Measurements from ENCODE around the gene ACOT8.

Gene ACOT8

DNA sequence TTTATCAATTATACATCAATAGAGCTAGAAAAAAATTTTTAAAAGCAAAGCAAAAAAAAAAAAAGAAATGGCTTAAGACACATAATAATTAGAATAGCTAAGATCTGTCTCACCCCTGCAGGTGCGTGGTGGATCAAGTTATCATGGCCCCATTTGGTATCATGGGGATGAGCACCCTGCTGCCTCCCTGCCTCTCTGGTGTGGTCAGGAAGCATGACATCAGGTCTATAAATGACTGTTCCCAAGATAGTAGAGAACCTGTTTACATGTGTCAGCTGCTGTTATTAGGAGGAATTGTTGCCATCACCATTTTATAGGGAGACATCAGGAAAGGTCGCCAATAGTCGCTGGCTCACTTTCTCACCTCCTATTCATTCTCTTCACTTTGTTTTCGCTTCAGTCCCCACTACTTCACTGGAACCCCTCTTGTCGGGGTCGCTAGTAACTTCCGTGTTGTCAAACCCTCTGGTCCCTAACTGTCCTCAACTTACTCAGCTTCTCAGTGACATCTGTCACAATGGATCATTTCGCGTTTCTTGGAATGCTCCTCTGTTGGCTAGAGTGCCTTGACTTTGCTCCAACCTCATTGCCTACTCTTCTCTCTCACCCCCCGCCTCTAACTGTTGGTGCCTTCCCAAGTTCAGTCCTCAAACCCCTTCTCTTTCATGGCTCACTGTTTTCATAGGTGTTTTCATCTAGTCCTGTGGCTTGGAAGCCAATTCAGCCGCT, 60.7 kb downstream of the ACOT8 start:
- no peak overlapping the region for H2AFZ ChIP-seq (ENCODE audit: insufficient read depth, low read length, poor library complexity)
- no CpG with 5 or more reads among the region's 11 CpGs for whole genome bisulfite sequencing (ENCODE audit: extremely low coverage, insufficient coverage, insufficient read length)
- no peak overlapping the region for H3K9ac ChIP-seq (ENCODE audit: low read length)
- no peak overlapping the region for H2BK120ac ChIP-seq (ENCODE audit: insufficient read depth, low read length, poor library complexity)
- H3K27ac ChIP-seq (ENCODE audit: low read depth, low read length): no peak overlapping the region
- H3K18ac ChIP-seq (ENCODE audit: low read length): no peak overlapping the region
- peaks cover 4% of the 10 kb centered on the region for H3K79me1 ChIP-seq (ENCODE audit: low read length)
- DNase-seq: no peak
- no peak overlapping the region for H4K91ac ChIP-seq (ENCODE audit: low read depth, low read length)
- H3K4ac ChIP-seq (ENCODE audit: low read depth, low read length): no peak overlapping the region
- peaks cover 3 to 7% of the 10 kb centered on the region in 2 experiments for H3K4me1 ChIP-seq (ENCODE audit: control insufficient read depth in 1 of 2, insufficient read depth in 2 of 2, low read length in 2 of 2)
- H3K27me3 ChIP-seq (ENCODE audit: insufficient read depth, low read length): no peaks in the 10 kb centered on the region
- H2BK5ac ChIP-seq (ENCODE audit: low read depth, low read length, poor library complexity): no peak overlapping the region
- H3K79me2 ChIP-seq (ENCODE audit: control insufficient read depth, insufficient read depth, low read length, poor library complexity): peaks cover 5% of the 10 kb centered on the region
- no peak overlapping the region for H4K8ac ChIP-seq (ENCODE audit: low read depth, low read length)
- H3K14ac ChIP-seq (ENCODE audit: low read length): no peak overlapping the region
- no peak overlapping the region for H3K4me2 ChIP-seq (ENCODE audit: low read length)
- H3K4me3 ChIP-seq (ENCODE audit: low read depth, low read length): no peak overlapping the region
- H3K9me3 ChIP-seq (ENCODE audit: insufficient read depth, low read depth, low read length): peaks cover 2% of the 10 kb centered on the region
- peaks cover 18 to 32% of the 10 kb centered on the region in 2 experiments for H3K36me3 ChIP-seq (ENCODE audit: control insufficient read depth in 1 of 2, insufficient read depth in 2 of 2, low read length in 2 of 2)
- no peak overlapping the region for H2BK12ac ChIP-seq (ENCODE audit: low read length)
- no peak overlapping the region for H4K12ac ChIP-seq (ENCODE audit: low read depth, low read length)
- no peak overlapping the region for H2AK5ac ChIP-seq (ENCODE audit: low read length)
- no peak overlapping the region for H3K23ac ChIP-seq (ENCODE audit: low read length)

DNA sequence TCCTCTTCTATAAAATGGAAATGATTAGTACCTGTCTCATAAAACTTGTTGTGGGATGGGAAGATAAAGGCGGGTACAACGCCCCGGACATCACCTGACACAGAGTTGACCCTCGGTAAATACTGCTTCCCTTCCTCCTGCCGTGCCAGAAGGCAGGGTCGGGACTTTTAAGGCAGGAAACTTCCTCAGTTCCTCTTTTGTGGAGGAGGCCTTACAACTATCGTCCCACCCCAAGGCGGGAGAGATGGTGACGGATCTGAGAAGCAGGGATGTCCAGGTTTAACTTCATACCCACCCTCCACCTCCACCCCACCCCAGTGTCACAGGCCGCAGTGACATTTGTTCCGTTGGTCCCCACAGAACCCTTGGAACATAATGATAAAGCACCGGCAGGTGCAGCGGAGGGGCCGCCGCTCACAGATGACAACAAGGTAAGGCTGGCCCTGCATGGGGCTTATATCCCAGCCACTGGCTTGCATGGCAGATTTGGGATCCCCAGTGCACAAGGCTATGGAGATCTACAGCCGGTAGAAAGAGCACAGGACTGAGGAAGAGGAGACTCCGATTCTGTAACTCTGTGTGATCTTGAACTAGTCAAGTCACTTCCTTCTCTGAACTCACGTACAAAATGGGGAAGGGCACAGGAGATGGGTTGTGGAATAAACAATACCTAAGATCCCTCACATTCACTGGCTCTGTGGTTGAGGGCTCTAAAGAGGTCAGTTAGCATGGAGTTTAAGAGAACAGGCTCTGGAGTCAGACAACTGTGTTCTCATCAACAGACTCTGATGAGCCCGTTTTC, 64.7 kb downstream of the ACOT8 start:
- no peak overlapping the region for H2AK5ac ChIP-seq (ENCODE audit: low read length)
- no peak overlapping the region for H2BK120ac ChIP-seq (ENCODE audit: insufficient read depth, low read length, poor library complexity)
- no peak overlapping the region for H3K27ac ChIP-seq (ENCODE audit: low read depth, low read length)
- H2BK5ac ChIP-seq (ENCODE audit: low read depth, low read length, poor library complexity): no peak overlapping the region
- H2BK12ac ChIP-seq (ENCODE audit: low read length): no peak overlapping the region
- WGBS (ENCODE audit: extremely low coverage, insufficient coverage, insufficient read length): no CpG with 5 or more reads among the region's 19 CpGs
- peaks cover 5% of the 10 kb centered on the region for H3K79me2 ChIP-seq (ENCODE audit: control insufficient read depth, insufficient read depth, low read length, poor library complexity)
- peak overlapping the region; percentile 98 for H4K8ac ChIP-seq (ENCODE audit: low read depth, low read length)
- H3K27me3 ChIP-seq (ENCODE audit: insufficient read depth, low read length): no peaks in the 10 kb centered on the region
- no peaks in the 10 kb centered on the region for H3K9me3 ChIP-seq (ENCODE audit: insufficient read depth, low read depth, low read length)
- H3K4me2 ChIP-seq (ENCODE audit: low read length): peak overlapping the region; percentile 98
- H3K36me3 ChIP-seq (ENCODE audit: control insufficient read depth in 1 of 2, insufficient read depth in 2 of 2, low read length in 2 of 2): peaks cover 13 to 23% of the 10 kb centered on the region in 2 experiments
- H2AFZ ChIP-seq (ENCODE audit: insufficient read depth, low read length, poor library complexity): peak overlapping the region; percentile 91
- H3K14ac ChIP-seq (ENCODE audit: low read length): peak overlapping the region; percentile 84
- peak overlapping the region; percentile 96 for H3K4me3 ChIP-seq (ENCODE audit: low read depth, low read length)
- peak overlapping the region; percentile 93 for H3K9ac ChIP-seq (ENCODE audit: low read length)
- peak overlapping the region; percentile 93 for H4K91ac ChIP-seq (ENCODE audit: low read depth, low read length)
- H3K4ac ChIP-seq (ENCODE audit: low read depth, low read length): peak overlapping the region; percentile 77
- peak in 1 of 2 donors; percentile 25 for DNase-seq
- peak overlapping the region; percentile 14 for H3K18ac ChIP-seq (ENCODE audit: low read length)
- H3K4me1 ChIP-seq (ENCODE audit: control insufficient read depth in 1 of 2, insufficient read depth in 2 of 2, low read length in 2 of 2): peaks cover 3 to 9% of the 10 kb centered on the region in 2 experiments
- H4K12ac ChIP-seq (ENCODE audit: low read depth, low read length): peak overlapping the region; percentile 72
- H3K23ac ChIP-seq (ENCODE audit: low read length): no peak overlapping the region
- H3K79me1 ChIP-seq (ENCODE audit: low read length): peaks cover 4% of the 10 kb centered on the region
